ENCODE measurements around the gene SYPL1.
"Not testable (repeated sequence)": the region's sequence is repeated elsewhere in the genome, so short reads cannot be mapped to it uniquely, and the experiment has no call there.

The SYPL1 gene

GRCh38 chr7:106139265-106140251 is 27.4 kb upstream of the SYPL1 start:
- no peak overlapping the region for H3K4me3 ChIP-seq (replicated peaks; ENCODE audit: insufficient read depth, low read length)

GRCh38 chr7:106138776-106139175 is 26.7 kb upstream of the SYPL1 start:
- Histone ChIP-seq H3K4me3 (replicated peaks; ENCODE audit: insufficient read depth, low read length) (no peak overlapping the region), H3K27me3 (ENCODE audit: insufficient read depth, poor library complexity, severe bottlenecking) (no peaks in the 10 kb centered on the region), H3K27ac (replicated peaks) (no peak overlapping the region)
- TF ChIP-seq, protein P1, sequence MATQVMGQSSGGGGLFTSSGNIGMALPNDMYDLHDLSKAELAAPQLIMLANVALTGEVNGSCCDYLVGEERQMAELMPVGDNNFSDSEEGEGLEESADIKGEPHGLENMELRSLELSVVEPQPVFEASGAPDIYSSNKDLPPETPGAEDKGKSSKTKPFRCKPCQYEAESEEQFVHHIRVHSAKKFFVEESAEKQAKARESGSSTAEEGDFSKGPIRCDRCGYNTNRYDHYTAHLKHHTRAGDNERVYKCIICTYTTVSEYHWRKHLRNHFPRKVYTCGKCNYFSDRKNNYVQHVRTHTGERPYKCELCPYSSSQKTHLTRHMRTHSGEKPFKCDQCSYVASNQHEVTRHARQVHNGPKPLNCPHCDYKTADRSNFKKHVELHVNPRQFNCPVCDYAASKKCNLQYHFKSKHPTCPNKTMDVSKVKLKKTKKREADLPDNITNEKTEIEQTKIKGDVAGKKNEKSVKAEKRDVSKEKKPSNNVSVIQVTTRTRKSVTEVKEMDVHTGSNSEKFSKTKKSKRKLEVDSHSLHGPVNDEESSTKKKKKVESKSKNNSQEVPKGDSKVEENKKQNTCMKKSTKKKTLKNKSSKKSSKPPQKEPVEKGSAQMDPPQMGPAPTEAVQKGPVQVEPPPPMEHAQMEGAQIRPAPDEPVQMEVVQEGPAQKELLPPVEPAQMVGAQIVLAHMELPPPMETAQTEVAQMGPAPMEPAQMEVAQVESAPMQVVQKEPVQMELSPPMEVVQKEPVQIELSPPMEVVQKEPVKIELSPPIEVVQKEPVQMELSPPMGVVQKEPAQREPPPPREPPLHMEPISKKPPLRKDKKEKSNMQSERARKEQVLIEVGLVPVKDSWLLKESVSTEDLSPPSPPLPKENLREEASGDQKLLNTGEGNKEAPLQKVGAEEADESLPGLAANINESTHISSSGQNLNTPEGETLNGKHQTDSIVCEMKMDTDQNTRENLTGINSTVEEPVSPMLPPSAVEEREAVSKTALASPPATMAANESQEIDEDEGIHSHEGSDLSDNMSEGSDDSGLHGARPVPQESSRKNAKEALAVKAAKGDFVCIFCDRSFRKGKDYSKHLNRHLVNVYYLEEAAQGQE (IDR thresholded peaks at IDR 0.05; ENCODE audit: insufficient replicate concordance, low read depth), result no peak
- TF ChIP-seq POLR2AphosphoS5 (IDR thresholded peaks at IDR 0.05; ENCODE audit: low read depth) (no peak), SPI1 (IDR thresholded peaks at IDR 0.05; ENCODE audit: borderline replicate concordance, low read depth) (no peak), GABPA (IDR thresholded peaks at IDR 0.05; ENCODE audit: low read depth) (no peak)
- TF ChIP-seq, protein P2, sequence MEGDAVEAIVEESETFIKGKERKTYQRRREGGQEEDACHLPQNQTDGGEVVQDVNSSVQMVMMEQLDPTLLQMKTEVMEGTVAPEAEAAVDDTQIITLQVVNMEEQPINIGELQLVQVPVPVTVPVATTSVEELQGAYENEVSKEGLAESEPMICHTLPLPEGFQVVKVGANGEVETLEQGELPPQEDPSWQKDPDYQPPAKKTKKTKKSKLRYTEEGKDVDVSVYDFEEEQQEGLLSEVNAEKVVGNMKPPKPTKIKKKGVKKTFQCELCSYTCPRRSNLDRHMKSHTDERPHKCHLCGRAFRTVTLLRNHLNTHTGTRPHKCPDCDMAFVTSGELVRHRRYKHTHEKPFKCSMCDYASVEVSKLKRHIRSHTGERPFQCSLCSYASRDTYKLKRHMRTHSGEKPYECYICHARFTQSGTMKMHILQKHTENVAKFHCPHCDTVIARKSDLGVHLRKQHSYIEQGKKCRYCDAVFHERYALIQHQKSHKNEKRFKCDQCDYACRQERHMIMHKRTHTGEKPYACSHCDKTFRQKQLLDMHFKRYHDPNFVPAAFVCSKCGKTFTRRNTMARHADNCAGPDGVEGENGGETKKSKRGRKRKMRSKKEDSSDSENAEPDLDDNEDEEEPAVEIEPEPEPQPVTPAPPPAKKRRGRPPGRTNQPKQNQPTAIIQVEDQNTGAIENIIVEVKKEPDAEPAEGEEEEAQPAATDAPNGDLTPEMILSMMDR (IDR thresholded peaks at IDR 0.05; ENCODE audit: insufficient read depth, low read length), result no peak
- no peak for DNase-seq (ENCODE audit: low read depth in 1 of 2, low spot score in 1 of 2)

More at GRCh38 chr7:106139265-106140251, 27.4 kb upstream of the SYPL1 start:
- H3K27ac ChIP-seq (replicated peaks), result no peak overlapping the region
- DNase-seq (ENCODE audit: low read depth in 1 of 2, low spot score in 1 of 2), result no peak
- TF ChIP-seq POLR2AphosphoS5 (IDR thresholded peaks at IDR 0.05; ENCODE audit: low read depth) (no peak), SPI1 (IDR thresholded peaks at IDR 0.05; ENCODE audit: borderline replicate concordance, low read depth) (no peak), GABPA (IDR thresholded peaks at IDR 0.05; ENCODE audit: low read depth) (no peak)
- TF ChIP-seq, protein P1 (IDR thresholded peaks at IDR 0.05; ENCODE audit: insufficient replicate concordance, low read depth), result no peak
- TF ChIP-seq, protein P2 (IDR thresholded peaks at IDR 0.05; ENCODE audit: insufficient read depth, low read length), result no peak
- no peaks in the 10 kb centered on the region for H3K27me3 ChIP-seq (ENCODE audit: insufficient read depth, poor library complexity, severe bottlenecking)

DNA sequence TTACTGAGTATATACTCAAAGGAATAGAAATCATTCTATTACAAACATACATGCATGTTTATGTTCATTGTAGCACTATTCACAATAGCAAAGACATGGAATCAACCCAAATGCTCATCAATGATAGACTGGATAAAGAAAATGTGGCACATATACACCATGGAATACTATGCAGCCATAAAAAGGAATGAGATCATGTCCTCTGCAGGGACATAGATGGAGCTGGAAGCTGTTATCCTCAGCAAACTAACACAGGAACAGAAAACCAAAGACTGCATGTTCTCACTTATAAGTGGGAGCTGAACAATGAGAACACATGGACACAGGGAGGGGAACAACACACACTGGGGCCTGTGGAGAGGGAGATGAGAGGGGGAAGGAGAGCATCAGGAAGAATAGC is 26.1 kb upstream of the SYPL1 start:
- not testable (repeated sequence) for H3K27ac ChIP-seq (replicated peaks); DNase-seq (ENCODE audit: low read depth in 1 of 2, low spot score in 1 of 2); H3K27me3 ChIP-seq (ENCODE audit: insufficient read depth, poor library complexity, severe bottlenecking); H3K4me3 ChIP-seq (replicated peaks; ENCODE audit: insufficient read depth, low read length)

DNA sequence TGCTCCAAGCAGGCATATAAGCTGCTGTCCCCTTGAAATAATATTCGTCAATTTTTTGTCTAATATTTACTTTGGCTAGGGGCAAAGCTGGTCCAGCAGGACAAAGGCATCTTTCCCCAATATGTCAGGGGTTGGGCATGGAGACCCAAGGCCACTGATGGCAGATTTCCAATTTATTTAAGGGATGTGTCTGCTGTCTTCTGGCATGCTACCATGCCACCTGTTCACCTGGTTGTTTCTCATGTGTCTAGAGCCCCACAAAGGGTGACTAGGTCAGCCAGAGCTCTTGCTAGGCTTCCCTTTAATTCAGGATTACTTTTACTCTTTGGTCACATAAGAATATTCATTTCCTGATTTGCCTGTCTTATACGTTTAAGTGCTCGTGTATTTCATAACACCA is 22.1 kb upstream of the SYPL1 start:
- DNase-seq (ENCODE audit: low read depth in 1 of 2, low spot score in 1 of 2), result no peak
- Histone ChIP-seq H3K27ac (replicated peaks) (no peak overlapping the region), H3K4me3 (replicated peaks; ENCODE audit: insufficient read depth, low read length) (no peak overlapping the region), H3K27me3 (ENCODE audit: insufficient read depth, poor library complexity, severe bottlenecking) (no peaks in the 10 kb centered on the region)
- TF ChIP-seq, protein P1 (IDR thresholded peaks at IDR 0.05; ENCODE audit: insufficient replicate concordance, low read depth), result no peak
- TF ChIP-seq GABPA (IDR thresholded peaks at IDR 0.05; ENCODE audit: low read depth) (no peak), SPI1 (IDR thresholded peaks at IDR 0.05; ENCODE audit: borderline replicate concordance, low read depth) (no peak), POLR2AphosphoS5 (IDR thresholded peaks at IDR 0.05; ENCODE audit: low read depth) (no peak)
- TF ChIP-seq, protein P2 (IDR thresholded peaks at IDR 0.05; ENCODE audit: insufficient read depth, low read length), result no peak

All from HL-60 (cell line).